PC-3 (cell line): ENCODE measurements around the gene CCDC83. TPM values are rescaled to one million over a fixed set of nuclear protein-coding genes. Genes with fewer than 3 reads are reported as not detected.

Source experiments
- ATAC-seq: fragments of 200-7000 bp; cut with Tn5 transposase; 2 replicates; pipeline ENCODE4 v1.9.1; 2020; ENCODE audit warnings: mild to moderate bottlenecking, moderate library complexity
- BruUV-seq: library from RNA; stranded (reverse); fragments of 400-500 nt; replicated peaks from 2 replicates; lab custom pipeline; 2021; lab: Mats Ljungman, UMichigan
- CTCF ChIA-PET: fragments of 300-600 bp; sonication (Branson Sonifier 250); formaldehyde crosslinking; loops from one replicate; lab custom pipeline; 2022; ENCODE audit warnings: antibody characterized with exemption; lab: Charles Lee
- POLR2A ChIA-PET: fragments of 300-600 bp; sonication (Branson Sonifier 250); formaldehyde crosslinking; loops from one replicate; lab custom pipeline; 2022; ENCODE audit warnings: antibody characterized with exemption; ENCODE audit not compliant: unreplicated experiment; lab: Charles Lee
- DNase-seq: peaks from one replicate; pipeline ENCODE4 v3.0.0-alpha.2; 2015
- H2AFZ ChIP-seq: fragments of 300-600 bp; sonication (generic); 2 replicates; pipeline ENCODE4 v1.6.0; 2016; ENCODE audit warnings: antibody characterized with exemption, low read length
- H3F3A ChIP-seq: fragments of 300-600 bp; sonication (generic); one replicate; pipeline ENCODE4 v1.6.0; 2017; ENCODE audit warnings: antibody characterized with exemption, low read length, control low read depth, mild to moderate bottlenecking; ENCODE audit not compliant: unreplicated experiment
- H3K27ac ChIP-seq: fragments of 300-600 bp; sonication (generic); 2 replicates; pipeline ENCODE4 v1.5.1; 2016; ENCODE audit warnings: mild to moderate bottlenecking, low read length
- H3K27me3 ChIP-seq: fragments of 300-600 bp; sonication (generic); 2 replicates; pipeline ENCODE4 v1.6.1; 2016; ENCODE audit warnings: low read length, mixed read lengths
- H3K36me3 ChIP-seq: fragments of 300-600 bp; sonication (generic); 2 replicates; pipeline ENCODE4 v1.6.1; 2016; ENCODE audit warnings: low read depth, mixed run types, low read length, mixed read lengths
- H3K4me1 ChIP-seq: fragments of 300-600 bp; sonication (generic); 2 replicates; pipeline ENCODE4 v1.5.1; 2016; ENCODE audit warnings: low read length; ENCODE audit not compliant: insufficient read depth
- H3K4me2 ChIP-seq: fragments of 300-600 bp; sonication (generic); 2 replicates; pipeline ENCODE4 v1.6.0; 2016; ENCODE audit warnings: low read length
- H3K4me3 ChIP-seq: fragments of 300-600 bp; sonication (generic); 2 replicates; pipeline ENCODE4 v1.5.1; 2016; ENCODE audit warnings: mild to moderate bottlenecking, low read length, mixed read lengths
- H3K79me2 ChIP-seq: fragments of 300-600 bp; sonication (generic); 2 replicates; pipeline ENCODE4 v1.6.1; 2017; ENCODE audit warnings: low read length, mixed read lengths
- H3K9ac ChIP-seq: fragments of 300-600 bp; sonication (generic); 2 replicates; pipeline ENCODE4 v1.6.0; 2016; ENCODE audit warnings: mild to moderate bottlenecking, low read length
- H3K9me2 ChIP-seq: fragments of 300-600 bp; sonication (generic); replicated peaks from 2 replicates; pipeline ENCODE4 v1.6.1; 2016; ENCODE audit warnings: mixed run types, low read length, mixed read lengths
- H3K9me3 ChIP-seq: fragments of 300-600 bp; sonication (generic); 2 replicates; pipeline ENCODE4 v1.6.1; 2016; ENCODE audit warnings: low read length, mixed read lengths
- H4K20me1 ChIP-seq: fragments of 300-600 bp; sonication (generic); 2 replicates; pipeline ENCODE4 v1.6.1; 2016; ENCODE audit warnings: low read length, mixed read lengths
- CTCF ChIP-seq: fragments of 300-600 bp; sonication (generic); conservative IDR thresholded peaks from 2 replicates; pipeline ENCODE4 v1.5.1; 2017; ENCODE audit warnings: antibody characterized with exemption, low read depth, mild to moderate bottlenecking, low read length
- EZH2 ChIP-seq: fragments of 300-600 bp; sonication (generic); IDR thresholded peaks from one replicate; pipeline ENCODE4 v1.6.1; 2017; ENCODE audit warnings: antibody characterized with exemption, mild to moderate bottlenecking, low read length; ENCODE audit not compliant: unreplicated experiment
- EZH2phosphoT487 ChIP-seq: fragments of 300-600 bp; sonication (generic); IDR thresholded peaks from 2 replicates; pipeline ENCODE4 v1.6.1; 2018; ENCODE audit warnings: mild to moderate bottlenecking, antibody characterized with exemption, low read length, borderline replicate concordance
- intact Hi-C: fragments of 100-400 bp; cut with micrococcal nuclease; formaldehyde crosslinking; loops from 2 replicates; pipeline ENCODE4 v1.9.0; 2023
- total RNA-seq: library from RNA; depleted of rRNA; stranded (reverse); fragments of >200 nt; gene quantifications from 2 replicates; pipeline ENCODE4 v1.2.3, GENCODE V29; 2014

CCDC83 gene
- total RNA-seq, 1 experiment from 2014 or later = 0.22 TPM

GRCh38 chr11:85937835-85938234 lies 82.7 kb downstream of the CCDC83 start:
- no peaks in the 10 kb centered on the region for H3K9me2 ChIP-seq
- BruUV-seq = no TSS peak
- no peaks in the 10 kb centered on the region for H3K4me1 ChIP-seq
- ChIA-PET POLR2A (no interaction called here), CTCF (no interaction called here)
- H3K36me3 ChIP-seq = no peaks in the 10 kb centered on the region
- no peak overlapping the region for H3K4me2 ChIP-seq
- intact Hi-C loops = no loop called here
- TF ChIP-seq CTCF (no peak), EZH2phosphoT487 (no peak), EZH2 (no peak)
- no peak overlapping the region for H3K4me3 ChIP-seq
- H3K79me2 ChIP-seq = no peaks in the 10 kb centered on the region
- DNase-seq (no peak), ATAC-seq (no peak)
- no peak overlapping the region for H3K27ac ChIP-seq
- no peaks in the 10 kb centered on the region for H3F3A ChIP-seq
- no peaks in the 10 kb centered on the region for H3K9me3 ChIP-seq
- H2AFZ ChIP-seq = no peak overlapping the region
- no peak overlapping the region for H3K9ac ChIP-seq
- no peaks in the 10 kb centered on the region for H3K27me3 ChIP-seq
- no peaks in the 10 kb centered on the region for H4K20me1 ChIP-seq

- Histone ChIP-seq H3K27me3 (no peaks in the 10 kb centered on the region), H3K79me2 (no peaks in the 10 kb centered on the region), H3K27ac (no peak overlapping the region), H3K9me2 (no peaks in the 10 kb centered on the region), H3K4me3 (no peak overlapping the region), H2AFZ (no peak overlapping the region), H3K4me1 (no peaks in the 10 kb centered on the region), H3F3A (no peaks in the 10 kb centered on the region), H3K36me3 (no peaks in the 10 kb centered on the region), H3K4me2 (no peak overlapping the region), H3K9me3 (no peaks in the 10 kb centered on the region), H4K20me1 (no peaks in the 10 kb centered on the region), H3K9ac (no peak overlapping the region)
- no peak for TF ChIP-seq EZH2phosphoT487
- no peak for TF ChIP-seq CTCF
- no peak for TF ChIP-seq EZH2
- intact Hi-C loops = loop anchor here (5.0 to 10.0 kb wide), 3 partner anchors 255 to 468 kb away; no protein-coding TSS in a partner anchor
- DNase-seq (no peak), ATAC-seq (no peak)
- ChIA-PET POLR2A (interaction anchor here (0.6 kb wide), 2 partner anchors 75 to 176 kb away, joined by 3 to 4 read pairs; no protein-coding TSS in a partner anchor), CTCF (interaction anchor here (0.7 kb wide), 2 partner anchors 85 to 113 kb away, joined by 3 read pairs; no protein-coding TSS in a partner anchor)
- no TSS peak for BruUV-seq
These were observed 84.2 kb downstream of the CCDC83 start for GRCh38 chr11:85939099-85940015.
